ENCODE results near the gene AHCTF1.

GRCh38 chr1:246792603-246793002 lies 139.1 kb downstream of the AHCTF1 start:
- TF ChIP-seq, protein P1, sequence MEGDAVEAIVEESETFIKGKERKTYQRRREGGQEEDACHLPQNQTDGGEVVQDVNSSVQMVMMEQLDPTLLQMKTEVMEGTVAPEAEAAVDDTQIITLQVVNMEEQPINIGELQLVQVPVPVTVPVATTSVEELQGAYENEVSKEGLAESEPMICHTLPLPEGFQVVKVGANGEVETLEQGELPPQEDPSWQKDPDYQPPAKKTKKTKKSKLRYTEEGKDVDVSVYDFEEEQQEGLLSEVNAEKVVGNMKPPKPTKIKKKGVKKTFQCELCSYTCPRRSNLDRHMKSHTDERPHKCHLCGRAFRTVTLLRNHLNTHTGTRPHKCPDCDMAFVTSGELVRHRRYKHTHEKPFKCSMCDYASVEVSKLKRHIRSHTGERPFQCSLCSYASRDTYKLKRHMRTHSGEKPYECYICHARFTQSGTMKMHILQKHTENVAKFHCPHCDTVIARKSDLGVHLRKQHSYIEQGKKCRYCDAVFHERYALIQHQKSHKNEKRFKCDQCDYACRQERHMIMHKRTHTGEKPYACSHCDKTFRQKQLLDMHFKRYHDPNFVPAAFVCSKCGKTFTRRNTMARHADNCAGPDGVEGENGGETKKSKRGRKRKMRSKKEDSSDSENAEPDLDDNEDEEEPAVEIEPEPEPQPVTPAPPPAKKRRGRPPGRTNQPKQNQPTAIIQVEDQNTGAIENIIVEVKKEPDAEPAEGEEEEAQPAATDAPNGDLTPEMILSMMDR (IDR thresholded peaks at IDR 0.05; ENCODE audit: insufficient read depth, low read length, poor library complexity, severe bottlenecking): no peak
- no peak for TF ChIP-seq EZH2phosphoT487 (conservative IDR thresholded peaks at IDR 0.05; ENCODE audit: low read length)

All from SU-DHL-6 (cell line).